K562 (cell line): ENCODE data around the gene ALKBH7. TPM values are rescaled to one million over a fixed set of nuclear protein-coding genes. Genes with fewer than 3 reads are reported as not detected.

Source experiments
- ARNT ChIP-seq, 2 experiments: fragments of 450-650 bp; IDR thresholded peaks; 2 replicates each; pipeline ENCODE4 v1.6.1; 2016; ENCODE audit warnings: mild to moderate bottlenecking in 1 of 2
- CCAR2 ChIP-seq: fragments of 200-400 bp; formaldehyde crosslinking; IDR thresholded peaks from 2 replicates; pipeline ENCODE4 v1.6.1; 2017; ENCODE audit warnings: mild to moderate bottlenecking, low read depth, low read length
- CHD2 ChIP-seq: IDR thresholded peaks from 2 replicates; pipeline ENCODE4 v1.6.1; 2011; ENCODE audit warnings: low read depth, low read length
- GABPB1 ChIP-seq: sonication (generic); formaldehyde crosslinking; IDR thresholded peaks from 2 replicates; pipeline ENCODE4 v1.8.0; 2022; ENCODE audit warnings: mild to moderate bottlenecking, missing genetic modification reagents
- HDGF ChIP-seq: fragments of 450-650 bp; IDR thresholded peaks from 2 replicates; pipeline ENCODE4 v1.6.1; 2016
- JUNB ChIP-seq: fragments of 450-650 bp; formaldehyde crosslinking; conservative IDR thresholded peaks from 2 replicates; pipeline ENCODE4 v1.4.0; 2020; ENCODE audit warnings: mild to moderate bottlenecking
- KHSRP ChIP-seq: fragments of 450-650 bp; IDR thresholded peaks from 2 replicates; pipeline ENCODE4 v1.6.1; 2017
- KLF1 ChIP-seq: fragments of 450-650 bp; IDR thresholded peaks from 2 replicates; pipeline ENCODE4 v1.6.1; 2016; ENCODE audit warnings: missing genetic modification characterization, missing compliant biosample characterization
- NFIX ChIP-seq: fragments of 250-450 bp; sonication (Bioruptor Pico); IDR thresholded peaks from 2 replicates; pipeline ENCODE4 v1.4.0; 2020; ENCODE audit warnings: low read depth, mild to moderate bottlenecking, moderate library complexity
- PCBP1 ChIP-seq: fragments of 200-400 bp; formaldehyde crosslinking; IDR thresholded peaks from 2 replicates; pipeline ENCODE4 v1.6.1; 2018; ENCODE audit warnings: mild to moderate bottlenecking, low read depth, low read length; ENCODE audit not compliant: poor library complexity, severe bottlenecking
- RBM15 ChIP-seq: fragments of 200-400 bp; formaldehyde crosslinking; IDR thresholded peaks from 2 replicates; pipeline ENCODE4 v1.6.1; 2018; ENCODE audit warnings: mild to moderate bottlenecking, low read length, moderate library complexity; ENCODE audit not compliant: insufficient read depth
- ZBTB8A ChIP-seq: fragments of 450-650 bp; IDR thresholded peaks from 2 replicates; pipeline ENCODE4 v1.6.1; 2018; ENCODE audit warnings: mild to moderate bottlenecking, moderate library complexity; ENCODE audit not compliant: partially characterized antibody
- ZNF707 ChIP-seq: fragments of 250-450 bp; sonication (Bioruptor Pico); conservative IDR thresholded peaks from 2 replicates; pipeline ENCODE4 v1.8.0; 2022; ENCODE audit warnings: inconsistent platforms, mild to moderate bottlenecking, moderate library complexity
- polyA plus RNA-seq, 8 experiments: library from polyadenylated mRNA; depleted of rRNA in 4 of 8; stranded (reverse) in 5 of 8; unstranded in 3 of 8; fragments of >200 nt; fragmentation: Nextera tagmentation in 2 of 8; fragmentation: Illumina TruSeq in 1 of 8; extraction: Ambion mirVana in 2 of 8; extraction: Trizol in 1 of 8; gene quantifications; 2 replicates each; pipeline versions ENCODE4 v1.2.1 to v1.2.3, GENCODE V29; 2011 to 2014; ENCODE audit warnings: inconsistent platforms in 1 of 8, missing spikeins in 1 of 8
- total RNA-seq, 7 experiments: library from RNA; depleted of rRNA in 6 of 7; stranded (reverse); fragments of >200 nt in 6 of 7; fragmentation: Illumina TruSeq in 2 of 7; extraction: Trizol in 2 of 7; gene quantifications; 2 replicates each; pipeline versions ENCODE4 v1.2.1 to v1.2.3, GENCODE V29; 2011 to 2021; ENCODE audit warnings: low replicate concordance in 1 of 7
- TF ChIP-seq, protein P1 (sequence below): sonication (generic); formaldehyde crosslinking; IDR thresholded peaks from 2 replicates; pipeline ENCODE4 v1.8.1; 2023; ENCODE audit warnings: mild to moderate bottlenecking, missing genetic modification reagents
- TF ChIP-seq, protein P2 (sequence below), 2 experiments: fragments of 450-650 bp; IDR thresholded peaks; 2 replicates each; pipeline ENCODE4 v1.6.1; 2018; ENCODE audit warnings: mild to moderate bottlenecking in 2 of 2, low read depth in 1 of 2; ENCODE audit not compliant: partially characterized antibody in 2 of 2
- TF ChIP-seq, protein P3 (sequence below): IDR thresholded peaks from 2 replicates; pipeline ENCODE4 v1.6.1; 2016; ENCODE audit warnings: missing genetic modification characterization, missing compliant biosample characterization
- TF ChIP-seq, protein P4 (sequence below): fragments of 250-450 bp; sonication (Bioruptor Pico); IDR thresholded peaks from 2 replicates; pipeline ENCODE4 v1.4.0; 2020
- TF ChIP-seq, protein P5 (sequence below): fragments of 200-800 bp; sonication (Bioruptor generic); IDR thresholded peaks from 2 replicates; pipeline ENCODE4 v1.6.1; 2017; ENCODE audit warnings: missing genetic modification characterization, missing compliant biosample characterization

Gene ALKBH7
- total and polyA plus RNA-seq, 9 of the 15 experiments (the other 6 are each of a cell fraction or from before 2014, with no cell fraction given) = 0.69 to 94.8 (median 17.6) TPM

DNA sequence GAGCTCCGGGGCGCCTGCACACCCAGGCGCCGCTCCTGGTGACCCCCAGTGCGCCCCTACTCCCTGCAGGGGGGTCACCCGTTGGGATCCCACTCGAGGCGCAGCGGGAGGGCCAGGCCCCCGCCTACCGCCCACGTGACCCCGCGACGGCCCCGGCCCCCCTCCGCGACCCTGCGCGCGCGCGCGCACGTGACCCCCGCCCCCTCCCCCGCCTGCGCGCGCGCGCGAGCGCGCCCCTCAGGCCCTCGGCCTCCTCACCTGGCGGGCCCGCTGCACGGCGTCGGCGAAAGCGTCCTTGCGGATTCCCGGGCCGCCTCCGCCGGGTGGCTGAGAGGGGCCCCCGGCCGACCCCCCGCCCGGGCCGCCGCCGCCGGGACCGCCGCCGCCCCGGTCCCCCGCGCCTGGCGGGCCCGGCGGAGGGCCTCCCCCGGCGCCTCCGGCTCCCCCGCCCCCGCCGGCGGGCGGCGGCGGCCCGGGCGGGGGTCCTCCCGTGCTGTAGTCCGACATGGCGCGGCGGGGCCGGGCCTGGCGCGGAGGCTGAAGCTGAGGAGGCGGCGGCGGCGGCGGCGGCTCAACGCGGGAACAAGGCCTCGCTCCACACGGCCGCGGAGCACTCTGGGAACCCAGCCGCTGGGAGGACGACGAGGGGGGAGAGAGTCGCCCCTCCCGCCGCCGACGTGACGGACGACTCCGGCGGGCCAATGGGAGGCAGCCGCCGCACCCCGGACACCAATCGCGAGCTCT is 51.8 kb downstream of the ALKBH7 start, which contains the start of gene KHSRP (continued):
- TF ChIP-seq, protein P1, sequence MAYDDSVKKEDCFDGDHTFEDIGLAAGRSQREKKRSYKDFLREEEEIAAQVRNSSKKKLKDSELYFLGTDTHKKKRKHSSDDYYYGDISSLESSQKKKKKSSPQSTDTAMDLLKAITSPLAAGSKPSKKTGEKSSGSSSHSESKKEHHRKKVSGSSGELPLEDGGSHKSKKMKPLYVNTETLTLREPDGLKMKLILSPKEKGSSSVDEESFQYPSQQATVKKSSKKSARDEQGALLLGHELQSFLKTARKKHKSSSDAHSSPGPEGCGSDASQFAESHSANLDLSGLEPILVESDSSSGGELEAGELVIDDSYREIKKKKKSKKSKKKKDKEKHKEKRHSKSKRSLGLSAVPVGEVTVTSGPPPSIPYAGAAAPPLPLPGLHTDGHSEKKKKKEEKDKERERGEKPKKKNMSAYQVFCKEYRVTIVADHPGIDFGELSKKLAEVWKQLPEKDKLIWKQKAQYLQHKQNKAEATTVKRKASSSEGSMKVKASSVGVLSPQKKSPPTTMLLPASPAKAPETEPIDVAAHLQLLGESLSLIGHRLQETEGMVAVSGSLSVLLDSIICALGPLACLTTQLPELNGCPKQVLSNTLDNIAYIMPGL (CRISPR knock-in tag) = no peak
- TF ChIP-seq RBM15 = no peak
- TF ChIP-seq NFIX (CRISPR knock-in tag) = no peak
- no peak for TF ChIP-seq KLF1 (tag)
- TF ChIP-seq, protein P2, sequence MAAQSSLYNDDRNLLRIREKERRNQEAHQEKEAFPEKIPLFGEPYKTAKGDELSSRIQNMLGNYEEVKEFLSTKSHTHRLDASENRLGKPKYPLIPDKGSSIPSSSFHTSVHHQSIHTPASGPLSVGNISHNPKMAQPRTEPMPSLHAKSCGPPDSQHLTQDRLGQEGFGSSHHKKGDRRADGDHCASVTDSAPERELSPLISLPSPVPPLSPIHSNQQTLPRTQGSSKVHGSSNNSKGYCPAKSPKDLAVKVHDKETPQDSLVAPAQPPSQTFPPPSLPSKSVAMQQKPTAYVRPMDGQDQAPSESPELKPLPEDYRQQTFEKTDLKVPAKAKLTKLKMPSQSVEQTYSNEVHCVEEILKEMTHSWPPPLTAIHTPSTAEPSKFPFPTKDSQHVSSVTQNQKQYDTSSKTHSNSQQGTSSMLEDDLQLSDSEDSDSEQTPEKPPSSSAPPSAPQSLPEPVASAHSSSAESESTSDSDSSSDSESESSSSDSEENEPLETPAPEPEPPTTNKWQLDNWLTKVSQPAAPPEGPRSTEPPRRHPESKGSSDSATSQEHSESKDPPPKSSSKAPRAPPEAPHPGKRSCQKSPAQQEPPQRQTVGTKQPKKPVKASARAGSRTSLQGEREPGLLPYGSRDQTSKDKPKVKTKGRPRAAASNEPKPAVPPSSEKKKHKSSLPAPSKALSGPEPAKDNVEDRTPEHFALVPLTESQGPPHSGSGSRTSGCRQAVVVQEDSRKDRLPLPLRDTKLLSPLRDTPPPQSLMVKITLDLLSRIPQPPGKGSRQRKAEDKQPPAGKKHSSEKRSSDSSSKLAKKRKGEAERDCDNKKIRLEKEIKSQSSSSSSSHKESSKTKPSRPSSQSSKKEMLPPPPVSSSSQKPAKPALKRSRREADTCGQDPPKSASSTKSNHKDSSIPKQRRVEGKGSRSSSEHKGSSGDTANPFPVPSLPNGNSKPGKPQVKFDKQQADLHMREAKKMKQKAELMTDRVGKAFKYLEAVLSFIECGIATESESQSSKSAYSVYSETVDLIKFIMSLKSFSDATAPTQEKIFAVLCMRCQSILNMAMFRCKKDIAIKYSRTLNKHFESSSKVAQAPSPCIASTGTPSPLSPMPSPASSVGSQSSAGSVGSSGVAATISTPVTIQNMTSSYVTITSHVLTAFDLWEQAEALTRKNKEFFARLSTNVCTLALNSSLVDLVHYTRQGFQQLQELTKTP (IDR thresholded peaks at IDR 0.05; ENCODE audit: low read depth in 1 of 2, partially characterized antibody in 2 of 2) = no peak
- TF ChIP-seq PCBP1 = peak; percentile 42
- TF ChIP-seq CCAR2 = no peak
- no peak for TF ChIP-seq ZBTB8A
- no peak for TF ChIP-seq CHD2
- TF ChIP-seq, protein P3, sequence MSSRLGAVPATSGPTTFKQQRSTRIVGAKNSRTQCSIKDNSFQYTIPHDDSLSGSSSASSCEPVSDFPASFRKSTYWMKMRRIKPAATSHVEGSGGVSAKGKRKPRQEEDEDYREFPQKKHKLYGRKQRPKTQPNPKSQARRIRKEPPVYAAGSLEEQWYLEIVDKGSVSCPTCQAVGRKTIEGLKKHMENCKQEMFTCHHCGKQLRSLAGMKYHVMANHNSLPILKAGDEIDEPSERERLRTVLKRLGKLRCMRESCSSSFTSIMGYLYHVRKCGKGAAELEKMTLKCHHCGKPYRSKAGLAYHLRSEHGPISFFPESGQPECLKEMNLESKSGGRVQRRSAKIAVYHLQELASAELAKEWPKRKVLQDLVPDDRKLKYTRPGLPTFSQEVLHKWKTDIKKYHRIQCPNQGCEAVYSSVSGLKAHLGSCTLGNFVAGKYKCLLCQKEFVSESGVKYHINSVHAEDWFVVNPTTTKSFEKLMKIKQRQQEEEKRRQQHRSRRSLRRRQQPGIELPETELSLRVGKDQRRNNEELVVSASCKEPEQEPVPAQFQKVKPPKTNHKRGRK (tag) = no peak
- no peak for TF ChIP-seq ZNF707 (CRISPR knock-in tag)
- TF ChIP-seq HDGF = no peak
- TF ChIP-seq, protein P4, sequence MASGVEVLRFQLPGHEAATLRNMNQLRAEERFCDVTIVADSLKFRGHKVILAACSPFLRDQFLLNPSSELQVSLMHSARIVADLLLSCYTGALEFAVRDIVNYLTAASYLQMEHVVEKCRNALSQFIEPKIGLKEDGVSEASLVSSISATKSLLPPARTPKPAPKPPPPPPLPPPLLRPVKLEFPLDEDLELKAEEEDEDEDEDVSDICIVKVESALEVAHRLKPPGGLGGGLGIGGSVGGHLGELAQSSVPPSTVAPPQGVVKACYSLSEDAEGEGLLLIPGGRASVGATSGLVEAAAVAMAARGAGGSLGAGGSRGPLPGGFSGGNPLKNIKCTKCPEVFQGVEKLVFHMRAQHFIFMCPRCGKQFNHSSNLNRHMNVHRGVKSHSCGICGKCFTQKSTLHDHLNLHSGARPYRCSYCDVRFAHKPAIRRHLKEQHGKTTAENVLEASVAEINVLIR (CRISPR knock-in tag) = peak; percentile 48
- TF ChIP-seq JUNB (CRISPR knock-in tag) = no peak
- no peak for TF ChIP-seq ARNT (IDR thresholded peaks at IDR 0.05)
- TF ChIP-seq, protein P5, sequence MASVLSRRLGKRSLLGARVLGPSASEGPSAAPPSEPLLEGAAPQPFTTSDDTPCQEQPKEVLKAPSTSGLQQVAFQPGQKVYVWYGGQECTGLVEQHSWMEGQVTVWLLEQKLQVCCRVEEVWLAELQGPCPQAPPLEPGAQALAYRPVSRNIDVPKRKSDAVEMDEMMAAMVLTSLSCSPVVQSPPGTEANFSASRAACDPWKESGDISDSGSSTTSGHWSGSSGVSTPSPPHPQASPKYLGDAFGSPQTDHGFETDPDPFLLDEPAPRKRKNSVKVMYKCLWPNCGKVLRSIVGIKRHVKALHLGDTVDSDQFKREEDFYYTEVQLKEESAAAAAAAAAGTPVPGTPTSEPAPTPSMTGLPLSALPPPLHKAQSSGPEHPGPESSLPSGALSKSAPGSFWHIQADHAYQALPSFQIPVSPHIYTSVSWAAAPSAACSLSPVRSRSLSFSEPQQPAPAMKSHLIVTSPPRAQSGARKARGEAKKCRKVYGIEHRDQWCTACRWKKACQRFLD (CRISPR knock-in tag) = no peak
- TF ChIP-seq GABPB1 = no peak; the same call in 1 of the 2 replicates
- no peak for TF ChIP-seq KHSRP
